ENCODE results near the gene LIN28B.
A peak's percentile ranks its signal among the peaks of the same experiment; 100 is the strongest.

DNA sequence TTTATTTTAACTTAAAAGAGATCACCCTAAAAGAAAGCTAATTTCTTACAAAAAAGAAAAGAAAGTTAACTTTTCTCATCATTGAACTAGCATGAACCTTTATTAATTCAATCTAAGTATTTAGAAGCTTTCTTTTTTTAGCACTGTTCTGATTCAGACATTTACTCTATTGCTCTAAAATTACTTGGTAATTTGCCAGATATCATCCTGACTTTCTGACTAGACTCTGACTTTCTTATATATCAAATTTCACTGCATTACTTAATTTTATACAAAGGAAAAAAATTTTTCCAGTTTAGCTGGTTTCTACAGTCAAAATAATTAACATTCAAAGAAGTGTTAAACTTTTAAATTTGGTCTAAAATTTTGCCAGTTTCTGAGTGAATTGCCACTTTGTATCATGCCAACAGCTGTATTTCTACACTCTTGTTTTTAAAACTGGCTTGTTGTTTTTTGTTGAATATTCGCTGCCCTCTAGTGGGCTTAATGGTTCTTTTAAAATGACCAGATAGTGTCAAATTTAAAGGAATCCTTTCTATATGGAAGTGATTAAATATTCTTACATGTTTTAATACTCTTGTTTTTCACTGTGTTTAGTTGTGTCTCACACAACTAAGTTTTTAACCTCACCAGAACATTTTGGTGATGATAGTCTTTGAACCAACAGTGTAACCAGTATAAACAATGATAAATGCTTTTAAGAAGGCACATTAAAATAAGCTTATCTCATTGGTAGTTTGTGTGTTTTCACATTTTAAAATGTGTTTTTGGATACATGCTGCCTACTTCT, 120.9 kb downstream of the LIN28B start:
- TF ChIP-seq, protein P1, sequence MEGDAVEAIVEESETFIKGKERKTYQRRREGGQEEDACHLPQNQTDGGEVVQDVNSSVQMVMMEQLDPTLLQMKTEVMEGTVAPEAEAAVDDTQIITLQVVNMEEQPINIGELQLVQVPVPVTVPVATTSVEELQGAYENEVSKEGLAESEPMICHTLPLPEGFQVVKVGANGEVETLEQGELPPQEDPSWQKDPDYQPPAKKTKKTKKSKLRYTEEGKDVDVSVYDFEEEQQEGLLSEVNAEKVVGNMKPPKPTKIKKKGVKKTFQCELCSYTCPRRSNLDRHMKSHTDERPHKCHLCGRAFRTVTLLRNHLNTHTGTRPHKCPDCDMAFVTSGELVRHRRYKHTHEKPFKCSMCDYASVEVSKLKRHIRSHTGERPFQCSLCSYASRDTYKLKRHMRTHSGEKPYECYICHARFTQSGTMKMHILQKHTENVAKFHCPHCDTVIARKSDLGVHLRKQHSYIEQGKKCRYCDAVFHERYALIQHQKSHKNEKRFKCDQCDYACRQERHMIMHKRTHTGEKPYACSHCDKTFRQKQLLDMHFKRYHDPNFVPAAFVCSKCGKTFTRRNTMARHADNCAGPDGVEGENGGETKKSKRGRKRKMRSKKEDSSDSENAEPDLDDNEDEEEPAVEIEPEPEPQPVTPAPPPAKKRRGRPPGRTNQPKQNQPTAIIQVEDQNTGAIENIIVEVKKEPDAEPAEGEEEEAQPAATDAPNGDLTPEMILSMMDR (conservative IDR thresholded peaks at IDR 0.05 in 1 of 2, IDR thresholded peaks at IDR 0.05 in 1 of 2; ENCODE audit: low read depth in 1 of 2, low read length in 2 of 2) = peak; percentile 34 to 49
- TF ChIP-seq EZH2 (IDR thresholded peaks at IDR 0.05; ENCODE audit: low read length, missing control alignments) = no peak
